DND-41 (cell line): ENCODE data around the gene THSD4.

Experiments used
- ATAC-seq: fragments of 200-7000 bp; cut with Tn5 transposase; 3 replicates; pipeline ENCODE4 v1.9.1; 2021; ENCODE audit warnings: low read depth; ENCODE audit not compliant: insufficient read depth
- DNase-seq: peaks from one replicate; pipeline ENCODE4 v3.0.0-alpha.2; 2020
- H2AFZ ChIP-seq: 2 replicates; pipeline ENCODE4 v1.6.0; 2012; ENCODE audit warnings: low read depth, low read length
- H3K27ac ChIP-seq: 2 replicates; pipeline ENCODE4 v1.5.1; 2012; ENCODE audit warnings: low read length, inconsistent platforms
- H3K27me3 ChIP-seq: fragments of 200-600 bp; sonication (generic); 2 replicates; pipeline ENCODE4 v1.6.0; 2012; ENCODE audit warnings: low read length, mild to moderate bottlenecking, inconsistent platforms; ENCODE audit not compliant: insufficient read depth, poor library complexity
- H3K36me3 ChIP-seq: 2 replicates; pipeline ENCODE4 v1.5.1; 2012; ENCODE audit warnings: low read length, inconsistent platforms; ENCODE audit not compliant: insufficient read depth
- H3K4me1 ChIP-seq: 2 replicates; pipeline ENCODE4 v1.5.1; 2012; ENCODE audit warnings: mild to moderate bottlenecking, low read length; ENCODE audit not compliant: insufficient read depth
- H3K4me2 ChIP-seq: 2 replicates; pipeline ENCODE4 v1.6.0; 2012; ENCODE audit warnings: mild to moderate bottlenecking, moderate library complexity, low read length, inconsistent platforms; ENCODE audit not compliant: insufficient read depth
- H3K4me3 ChIP-seq, 2 experiments: fragments of 200-600 bp in 1 of 2; shearing (Covaris generic) in 1 of 2; 2 replicates each; pipeline ENCODE4 v1.5.1; 2012 to 2016; ENCODE audit warnings: inconsistent platforms in 2 of 2, low read length in 2 of 2, mild to moderate bottlenecking in 2 of 2, low read depth in 1 of 2, moderate library complexity in 1 of 2
- H3K79me2 ChIP-seq: 2 replicates; pipeline ENCODE4 v1.6.0; 2012; ENCODE audit warnings: low read length, inconsistent platforms; ENCODE audit not compliant: insufficient read depth
- H3K9ac ChIP-seq: 2 replicates; pipeline ENCODE4 v1.6.0; 2012; ENCODE audit warnings: low read depth, mild to moderate bottlenecking, inconsistent platforms, low read length, moderate library complexity
- H3K9me3 ChIP-seq: 2 replicates; pipeline ENCODE4 v1.5.1; 2012; ENCODE audit warnings: low read length, moderate library complexity, mild to moderate bottlenecking, inconsistent platforms; ENCODE audit not compliant: insufficient read depth, severe bottlenecking
- H4K20me1 ChIP-seq: 2 replicates; pipeline ENCODE4 v1.6.0; 2012; ENCODE audit warnings: low read length; ENCODE audit not compliant: insufficient read depth
- CTCF ChIP-seq: IDR thresholded peaks from 2 replicates; pipeline ENCODE4 v1.5.1; 2012; ENCODE audit warnings: borderline replicate concordance, low read length, moderate library complexity, mild to moderate bottlenecking; ENCODE audit not compliant: poor library complexity, severe bottlenecking; ENCODE audit errors: extremely low read depth
- EZH2 ChIP-seq: IDR thresholded peaks from 3 replicates; pipeline ENCODE4 v1.6.1; 2012; ENCODE audit warnings: borderline replicate concordance, low read depth, mild to moderate bottlenecking, moderate library complexity, low read length, inconsistent platforms; ENCODE audit not compliant: severe bottlenecking

The THSD4 gene

GRCh38 chr15:71329041-71329440 is 213.8 kb downstream of the THSD4 start:
- Histone ChIP-seq H2AFZ (no peak overlapping the region), H3K4me3 (no peak overlapping the region), H4K20me1 (no peaks in the 10 kb centered on the region), H3K4me2 (no peak overlapping the region), H3K79me2 (no peaks in the 10 kb centered on the region), H3K36me3 (no peaks in the 10 kb centered on the region), H3K27me3 (peaks cover 2% of the 10 kb centered on the region), H3K4me1 (no peaks in the 10 kb centered on the region), H3K9me3 (no peaks in the 10 kb centered on the region), H3K9ac (no peak overlapping the region), H3K27ac (no peak overlapping the region)
- ATAC-seq, result no peak
- TF ChIP-seq CTCF (no peak), EZH2 (no peak)
- no peak for DNase-seq

- Histone ChIP-seq H3K36me3 (no peaks in the 10 kb centered on the region), H3K27me3 (peaks cover 2% of the 10 kb centered on the region), H3K4me2 (no peak overlapping the region), H4K20me1 (no peaks in the 10 kb centered on the region), H3K27ac (no peak overlapping the region), H3K4me3 (no peak overlapping the region), H2AFZ (no peak overlapping the region), H3K9ac (no peak overlapping the region), H3K9me3 (no peaks in the 10 kb centered on the region), H3K4me1 (no peaks in the 10 kb centered on the region), H3K79me2 (no peaks in the 10 kb centered on the region)
- TF ChIP-seq CTCF, result no peak
- TF ChIP-seq EZH2, result no peak
- DNase-seq, result no peak
- ATAC-seq, result no peak
Observed at GRCh38 chr15:71329497-71330260, 214.4 kb downstream of the THSD4 start.

- Histone ChIP-seq H3K9me3 (no peaks in the 10 kb centered on the region), H3K27me3 (peaks cover 2% of the 10 kb centered on the region), H3K4me1 (no peaks in the 10 kb centered on the region), H3K27ac (no peak overlapping the region), H3K79me2 (no peaks in the 10 kb centered on the region), H3K9ac (no peak overlapping the region), H2AFZ (no peak overlapping the region), H3K4me2 (no peak overlapping the region), H3K36me3 (no peaks in the 10 kb centered on the region), H4K20me1 (no peaks in the 10 kb centered on the region), H3K4me3 (no peak overlapping the region)
- no peak for ATAC-seq
- TF ChIP-seq EZH2 (no peak), CTCF (no peak)
- DNase-seq, result no peak
Observed at GRCh38 chr15:71330638-71331162, 215.4 kb downstream of the THSD4 start.
